ENCODE measurements around the gene PCNX2.

The PCNX2 gene

DNA sequence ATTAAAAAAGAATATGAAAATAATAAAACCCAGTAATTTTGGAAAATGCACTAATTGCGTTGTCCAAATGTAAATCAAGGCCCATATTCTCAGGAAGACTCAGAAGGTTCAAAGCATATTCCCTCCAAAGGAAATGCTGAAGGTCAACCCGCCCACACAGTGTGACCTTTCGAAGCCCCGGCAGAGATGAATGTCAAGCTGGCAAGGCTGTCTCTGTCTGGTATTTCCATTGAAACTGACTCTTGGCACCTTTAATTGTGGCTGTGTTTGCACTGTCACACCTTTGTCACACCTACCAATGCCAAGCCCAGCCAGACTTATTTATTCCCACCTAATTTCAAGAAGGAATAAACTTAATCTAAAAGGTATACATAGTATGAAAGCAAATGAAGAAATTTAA is 262.6 kb downstream of the PCNX2 start:
- Histone ChIP-seq H2AFZ (ENCODE audit: insufficient read depth, low read length, poor library complexity) (no peak overlapping the region), H3K36me3 (ENCODE audit: control insufficient read depth in 1 of 2, insufficient read depth in 2 of 2, low read length in 2 of 2) (peaks cover 0 to 4% of the 10 kb centered on the region in 2 experiments), H3K14ac (ENCODE audit: low read length) (no peak overlapping the region), H3K4me1 (ENCODE audit: control insufficient read depth in 1 of 2, insufficient read depth in 2 of 2, low read length in 2 of 2) (peaks cover 2 to 5% of the 10 kb centered on the region in 2 experiments), H2BK120ac (ENCODE audit: insufficient read depth, low read length, poor library complexity) (no peak overlapping the region), H2BK5ac (ENCODE audit: low read depth, low read length, poor library complexity) (no peak overlapping the region), H3K23ac (ENCODE audit: low read length) (no peak overlapping the region), H3K27me3 (ENCODE audit: insufficient read depth, low read length) (no peaks in the 10 kb centered on the region), H3K4me2 (ENCODE audit: low read length) (no peak overlapping the region), H3K9me3 (ENCODE audit: insufficient read depth, low read depth, low read length) (no peaks in the 10 kb centered on the region), H3K4ac (ENCODE audit: low read depth, low read length) (no peak overlapping the region), H3K79me1 (ENCODE audit: low read length) (no peaks in the 10 kb centered on the region), H3K9ac (ENCODE audit: low read length) (no peak overlapping the region), H4K8ac (ENCODE audit: low read depth, low read length) (no peak overlapping the region), H3K18ac (ENCODE audit: low read length) (no peak overlapping the region), H3K79me2 (ENCODE audit: control insufficient read depth, insufficient read depth, low read length, poor library complexity) (no peaks in the 10 kb centered on the region), H3K27ac (ENCODE audit: low read depth, low read length) (no peak overlapping the region), H2AK5ac (ENCODE audit: low read length) (no peak overlapping the region), H3K4me3 (ENCODE audit: low read depth, low read length) (no peak overlapping the region), H4K12ac (ENCODE audit: low read depth, low read length) (no peak overlapping the region), H4K91ac (ENCODE audit: low read depth, low read length) (no peak overlapping the region), H2BK12ac (ENCODE audit: low read length) (no peak overlapping the region)
- no peak for DNase-seq
- WGBS (ENCODE audit: extremely low coverage, insufficient coverage, insufficient read length): no CpG with 5 or more reads among the region's 4 CpGs

DNA sequence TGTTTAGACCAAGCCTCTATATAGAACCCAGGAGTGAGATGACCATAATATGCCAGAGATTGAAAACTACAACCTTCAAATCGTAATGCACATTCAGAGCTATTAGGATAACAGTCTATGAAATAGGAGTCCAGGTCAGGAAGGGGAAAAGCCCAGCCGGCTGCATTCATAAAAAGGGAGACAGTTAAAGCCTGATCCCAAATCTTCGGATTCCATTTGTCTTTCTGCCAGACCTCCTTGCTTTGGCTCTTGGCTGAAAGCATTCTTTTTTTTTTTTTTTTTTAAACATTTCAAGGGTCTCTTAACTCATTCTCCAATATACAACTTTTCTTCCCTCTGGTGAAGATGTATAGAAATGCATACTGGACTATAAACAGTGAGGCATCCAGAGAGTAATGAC is 264.0 kb downstream of the PCNX2 start:
- H3K4me3 ChIP-seq (ENCODE audit: low read depth, low read length): no peak overlapping the region
- no peaks in the 10 kb centered on the region for H3K79me2 ChIP-seq (ENCODE audit: control insufficient read depth, insufficient read depth, low read length, poor library complexity)
- H3K18ac ChIP-seq (ENCODE audit: low read length): no peak overlapping the region
- H2BK120ac ChIP-seq (ENCODE audit: insufficient read depth, low read length, poor library complexity): no peak overlapping the region
- no peak overlapping the region for H4K8ac ChIP-seq (ENCODE audit: low read depth, low read length)
- H3K14ac ChIP-seq (ENCODE audit: low read length): no peak overlapping the region
- no peak overlapping the region for H3K9ac ChIP-seq (ENCODE audit: low read length)
- H2BK5ac ChIP-seq (ENCODE audit: low read depth, low read length, poor library complexity): no peak overlapping the region
- no peak overlapping the region for H3K4me2 ChIP-seq (ENCODE audit: low read length)
- no peak overlapping the region for H3K27ac ChIP-seq (ENCODE audit: low read depth, low read length)
- peaks cover 2 to 5% of the 10 kb centered on the region in 2 experiments for H3K4me1 ChIP-seq (ENCODE audit: control insufficient read depth in 1 of 2, insufficient read depth in 2 of 2, low read length in 2 of 2)
- no peak overlapping the region for H4K91ac ChIP-seq (ENCODE audit: low read depth, low read length)
- H3K79me1 ChIP-seq (ENCODE audit: low read length): no peaks in the 10 kb centered on the region
- no CpG with 5 or more reads among the region's 3 CpGs for WGBS (ENCODE audit: extremely low coverage, insufficient coverage, insufficient read length)
- peaks cover 0 to 4% of the 10 kb centered on the region in 2 experiments for H3K36me3 ChIP-seq (ENCODE audit: control insufficient read depth in 1 of 2, insufficient read depth in 2 of 2, low read length in 2 of 2)
- no peak overlapping the region for H4K12ac ChIP-seq (ENCODE audit: low read depth, low read length)
- DNase-seq: no peak
- no peaks in the 10 kb centered on the region for H3K9me3 ChIP-seq (ENCODE audit: insufficient read depth, low read depth, low read length)
- no peak overlapping the region for H2BK12ac ChIP-seq (ENCODE audit: low read length)
- no peak overlapping the region for H3K4ac ChIP-seq (ENCODE audit: low read depth, low read length)
- no peak overlapping the region for H2AFZ ChIP-seq (ENCODE audit: insufficient read depth, low read length, poor library complexity)
- no peaks in the 10 kb centered on the region for H3K27me3 ChIP-seq (ENCODE audit: insufficient read depth, low read length)
- H3K23ac ChIP-seq (ENCODE audit: low read length): no peak overlapping the region
- no peak overlapping the region for H2AK5ac ChIP-seq (ENCODE audit: low read length)

DNA sequence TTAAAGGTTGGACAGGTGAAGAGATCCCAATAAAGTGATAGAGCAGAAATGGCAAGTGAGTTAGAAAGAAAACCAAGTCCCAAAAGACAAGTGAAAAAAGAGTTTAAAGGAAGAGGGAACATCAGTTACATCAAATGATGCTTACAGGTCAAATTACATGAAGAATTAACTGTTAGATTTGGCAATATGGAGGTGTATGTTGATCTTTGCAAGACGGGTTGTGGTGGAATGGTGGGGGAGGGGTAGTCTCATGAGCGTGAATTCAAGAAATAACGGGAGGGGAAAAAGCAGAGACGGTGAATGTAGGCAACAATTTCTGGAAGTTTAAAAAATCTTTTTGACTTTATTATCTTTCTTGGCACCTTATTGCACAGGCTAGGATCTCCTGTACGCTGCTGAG is 268.5 kb downstream of the PCNX2 start:
- peaks cover 2 to 10% of the 10 kb centered on the region in 2 experiments for H3K4me1 ChIP-seq (ENCODE audit: control insufficient read depth in 1 of 2, insufficient read depth in 2 of 2, low read length in 2 of 2)
- no peaks in the 10 kb centered on the region for H3K36me3 ChIP-seq (ENCODE audit: control insufficient read depth in 1 of 2, insufficient read depth in 2 of 2, low read length in 2 of 2)
- H3K4me3 ChIP-seq (ENCODE audit: low read depth, low read length): no peak overlapping the region
- H3K9ac ChIP-seq (ENCODE audit: low read length): no peak overlapping the region
- no peak overlapping the region for H2BK12ac ChIP-seq (ENCODE audit: low read length)
- H4K91ac ChIP-seq (ENCODE audit: low read depth, low read length): no peak overlapping the region
- no peak for DNase-seq
- H2AK5ac ChIP-seq (ENCODE audit: low read length): no peak overlapping the region
- H4K8ac ChIP-seq (ENCODE audit: low read depth, low read length): no peak overlapping the region
- no peak overlapping the region for H3K14ac ChIP-seq (ENCODE audit: low read length)
- no CpG with 5 or more reads among the region's 5 CpGs for WGBS (ENCODE audit: extremely low coverage, insufficient coverage, insufficient read length)
- no peaks in the 10 kb centered on the region for H3K79me2 ChIP-seq (ENCODE audit: control insufficient read depth, insufficient read depth, low read length, poor library complexity)
- no peak overlapping the region for H3K27ac ChIP-seq (ENCODE audit: low read depth, low read length)
- no peak overlapping the region for H3K18ac ChIP-seq (ENCODE audit: low read length)
- no peaks in the 10 kb centered on the region for H3K9me3 ChIP-seq (ENCODE audit: insufficient read depth, low read depth, low read length)
- no peak overlapping the region for H2BK5ac ChIP-seq (ENCODE audit: low read depth, low read length, poor library complexity)
- no peak overlapping the region for H3K23ac ChIP-seq (ENCODE audit: low read length)
- no peak overlapping the region for H4K12ac ChIP-seq (ENCODE audit: low read depth, low read length)
- no peak overlapping the region for H2BK120ac ChIP-seq (ENCODE audit: insufficient read depth, low read length, poor library complexity)
- no peak overlapping the region for H3K4ac ChIP-seq (ENCODE audit: low read depth, low read length)
- no peaks in the 10 kb centered on the region for H3K27me3 ChIP-seq (ENCODE audit: insufficient read depth, low read length)
- no peak overlapping the region for H2AFZ ChIP-seq (ENCODE audit: insufficient read depth, low read length, poor library complexity)
- H3K4me2 ChIP-seq (ENCODE audit: low read length): no peak overlapping the region
- no peaks in the 10 kb centered on the region for H3K79me1 ChIP-seq (ENCODE audit: low read length)

DNA sequence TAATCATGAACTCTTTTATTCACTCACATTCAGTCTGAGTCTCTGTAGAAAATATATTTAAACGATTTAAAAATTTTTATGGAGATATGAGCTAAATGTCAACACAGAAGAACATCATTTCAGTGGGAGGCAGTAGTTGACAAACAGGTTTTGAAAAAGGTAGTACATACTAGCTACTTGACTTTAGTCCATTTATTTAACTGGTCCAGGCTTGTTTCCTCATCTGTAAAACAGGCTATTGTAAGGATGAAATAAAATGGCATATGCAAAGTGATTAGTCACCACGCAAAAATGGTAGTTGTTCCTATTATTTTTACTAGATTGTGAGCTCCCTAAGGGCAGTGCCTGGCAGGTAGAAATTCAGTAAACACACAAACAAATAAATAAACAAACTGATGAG is 270.0 kb downstream of the PCNX2 start:
- Histone ChIP-seq H3K4me2 (ENCODE audit: low read length) (no peak overlapping the region), H4K8ac (ENCODE audit: low read depth, low read length) (no peak overlapping the region), H3K4me1 (ENCODE audit: control insufficient read depth in 1 of 2, insufficient read depth in 2 of 2, low read length in 2 of 2) (peaks cover 2 to 6% of the 10 kb centered on the region in 2 experiments), H4K91ac (ENCODE audit: low read depth, low read length) (no peak overlapping the region), H3K79me2 (ENCODE audit: control insufficient read depth, insufficient read depth, low read length, poor library complexity) (no peaks in the 10 kb centered on the region), H3K36me3 (ENCODE audit: control insufficient read depth in 1 of 2, insufficient read depth in 2 of 2, low read length in 2 of 2) (no peaks in the 10 kb centered on the region), H2BK120ac (ENCODE audit: insufficient read depth, low read length, poor library complexity) (no peak overlapping the region), H3K23ac (ENCODE audit: low read length) (no peak overlapping the region), H3K18ac (ENCODE audit: low read length) (no peak overlapping the region), H3K79me1 (ENCODE audit: low read length) (peaks cover 2% of the 10 kb centered on the region), H3K4ac (ENCODE audit: low read depth, low read length) (no peak overlapping the region), H4K12ac (ENCODE audit: low read depth, low read length) (no peak overlapping the region), H3K27me3 (ENCODE audit: insufficient read depth, low read length) (no peaks in the 10 kb centered on the region), H2BK5ac (ENCODE audit: low read depth, low read length, poor library complexity) (no peak overlapping the region), H2AK5ac (ENCODE audit: low read length) (no peak overlapping the region), H2BK12ac (ENCODE audit: low read length) (no peak overlapping the region), H3K14ac (ENCODE audit: low read length) (no peak overlapping the region), H3K27ac (ENCODE audit: low read depth, low read length) (no peak overlapping the region), H3K9me3 (ENCODE audit: insufficient read depth, low read depth, low read length) (no peaks in the 10 kb centered on the region), H3K4me3 (ENCODE audit: low read depth, low read length) (no peak overlapping the region), H2AFZ (ENCODE audit: insufficient read depth, low read length, poor library complexity) (no peak overlapping the region), H3K9ac (ENCODE audit: low read length) (no peak overlapping the region)
- peak; percentile 10 to 63 for DNase-seq
- WGBS (ENCODE audit: extremely low coverage, insufficient coverage, insufficient read length): no CpG with 5 or more reads among the region's 2 CpGs
